ENCODE measurements around the gene CSF1R.

The CSF1R gene

GRCh38 chr5:150085950-150086715 lies at the start of gene CSF1R:
Gene CSF1R (minus strand): TSS chr5:150086554. CDS start chr5:150086427, 127 bp downstream.
- DNase-seq = no peak

GRCh38 chr5:150135557-150136304 lies 49.4 kb upstream of the CSF1R start:
- DNase-seq = no peak

- DNase-seq = no peak
These were observed 47.8 kb upstream of the CSF1R start for GRCh38 chr5:150134198-150134588.

GRCh38 chr5:150133581-150134197 lies 47.3 kb upstream of the CSF1R start:
- no peak for DNase-seq

- no peak for DNase-seq
These were observed 46.4 kb upstream of the CSF1R start for GRCh38 chr5:150132740-150133139.

- DNase-seq = no peak
These were observed 45.8 kb upstream of the CSF1R start for GRCh38 chr5:150131978-150132694.

- no peak for DNase-seq
These were observed 45.1 kb upstream of the CSF1R start for GRCh38 chr5:150131461-150131860.

GRCh38 chr5:150130493-150130922 lies 44.2 kb upstream of the CSF1R start:
- DNase-seq = no peak

GRCh38 chr5:150129813-150130492 lies 43.6 kb upstream of the CSF1R start:
- peak; percentile 55 for DNase-seq

GRCh38 chr5:150129454-150129812 lies 43.1 kb upstream of the CSF1R start:
- DNase-seq = no peak

- no peak for DNase-seq
These were observed 40.5 kb upstream of the CSF1R start for GRCh38 chr5:150126921-150127265.

- DNase-seq = no peak
These were observed 40.0 kb upstream of the CSF1R start for GRCh38 chr5:150126199-150126920.

GRCh38 chr5:150125334-150125733 lies 39.0 kb upstream of the CSF1R start:
- no peak for DNase-seq

- DNase-seq = no peak
These were observed 38.2 kb upstream of the CSF1R start for GRCh38 chr5:150124596-150124995.

GRCh38 chr5:150124111-150124557 lies 37.8 kb upstream of the CSF1R start:
- DNase-seq = no peak

- no peak for DNase-seq
These were observed 37.2 kb upstream of the CSF1R start for GRCh38 chr5:150123542-150123941.

GRCh38 chr5:150122536-150123481 lies 36.5 kb upstream of the CSF1R start:
- no peak for DNase-seq

GRCh38 chr5:150122158-150122510 lies 35.8 kb upstream of the CSF1R start:
- DNase-seq = no peak

- no peak for DNase-seq
These were observed 35.2 kb upstream of the CSF1R start for GRCh38 chr5:150121448-150122157.
